B cell (primary cell): ENCODE data around the gene EIF5A.

Experiments
- EZH2 ChIP-seq: IDR thresholded peaks from 2 replicates; pipeline ENCODE4 v1.6.1; 2012; ENCODE audit warnings: borderline replicate concordance, low read depth, mild to moderate bottlenecking, moderate library complexity, low read length; ENCODE audit not compliant: insufficient read depth, poor library complexity, severe bottlenecking
- TF ChIP-seq, protein P1 (sequence below): fragments of 200-600 bp; IDR thresholded peaks from one replicate; pipeline ENCODE4 v1.8.0; 2022; ENCODE audit warnings: antibody characterized with exemption, mild to moderate bottlenecking

DNA sequence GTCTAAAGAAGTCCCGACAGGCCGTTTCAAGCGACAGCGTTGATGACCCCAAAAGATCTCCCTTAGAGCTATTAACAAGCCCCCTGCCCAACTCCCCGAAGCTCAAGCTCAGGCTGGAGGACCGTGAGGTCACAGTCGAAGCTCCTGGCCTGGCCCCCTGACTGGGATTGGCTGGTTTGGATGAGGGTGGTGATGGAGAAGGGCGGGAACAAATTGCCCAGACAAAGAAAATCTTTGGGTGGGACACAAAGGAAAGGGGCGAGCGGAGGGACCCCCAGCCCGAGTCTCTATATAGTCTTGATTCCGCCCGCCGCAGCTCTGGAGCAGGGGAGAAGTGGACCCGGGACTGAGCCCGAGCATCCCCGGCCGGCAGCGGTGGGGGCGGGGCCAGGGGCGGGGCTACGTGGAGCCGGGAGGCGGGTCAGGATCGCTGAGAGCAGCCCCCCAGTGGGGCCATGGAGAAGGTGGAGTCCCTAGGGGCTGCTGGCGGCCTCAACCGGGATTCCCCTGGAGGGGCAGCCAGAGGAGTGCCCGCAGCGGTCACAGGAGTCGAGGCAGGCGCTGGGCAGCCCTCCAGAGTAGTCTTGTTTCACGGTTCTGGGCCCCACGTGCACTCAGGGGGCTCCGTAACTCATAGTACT lies 22.7 kb downstream of the EIF5A start:
- no peak for TF ChIP-seq EZH2
- TF ChIP-seq, protein P1, sequence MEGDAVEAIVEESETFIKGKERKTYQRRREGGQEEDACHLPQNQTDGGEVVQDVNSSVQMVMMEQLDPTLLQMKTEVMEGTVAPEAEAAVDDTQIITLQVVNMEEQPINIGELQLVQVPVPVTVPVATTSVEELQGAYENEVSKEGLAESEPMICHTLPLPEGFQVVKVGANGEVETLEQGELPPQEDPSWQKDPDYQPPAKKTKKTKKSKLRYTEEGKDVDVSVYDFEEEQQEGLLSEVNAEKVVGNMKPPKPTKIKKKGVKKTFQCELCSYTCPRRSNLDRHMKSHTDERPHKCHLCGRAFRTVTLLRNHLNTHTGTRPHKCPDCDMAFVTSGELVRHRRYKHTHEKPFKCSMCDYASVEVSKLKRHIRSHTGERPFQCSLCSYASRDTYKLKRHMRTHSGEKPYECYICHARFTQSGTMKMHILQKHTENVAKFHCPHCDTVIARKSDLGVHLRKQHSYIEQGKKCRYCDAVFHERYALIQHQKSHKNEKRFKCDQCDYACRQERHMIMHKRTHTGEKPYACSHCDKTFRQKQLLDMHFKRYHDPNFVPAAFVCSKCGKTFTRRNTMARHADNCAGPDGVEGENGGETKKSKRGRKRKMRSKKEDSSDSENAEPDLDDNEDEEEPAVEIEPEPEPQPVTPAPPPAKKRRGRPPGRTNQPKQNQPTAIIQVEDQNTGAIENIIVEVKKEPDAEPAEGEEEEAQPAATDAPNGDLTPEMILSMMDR, result no peak
